ENCODE measurements around the gene CYB5R2.

CYB5R2 gene

DNA sequence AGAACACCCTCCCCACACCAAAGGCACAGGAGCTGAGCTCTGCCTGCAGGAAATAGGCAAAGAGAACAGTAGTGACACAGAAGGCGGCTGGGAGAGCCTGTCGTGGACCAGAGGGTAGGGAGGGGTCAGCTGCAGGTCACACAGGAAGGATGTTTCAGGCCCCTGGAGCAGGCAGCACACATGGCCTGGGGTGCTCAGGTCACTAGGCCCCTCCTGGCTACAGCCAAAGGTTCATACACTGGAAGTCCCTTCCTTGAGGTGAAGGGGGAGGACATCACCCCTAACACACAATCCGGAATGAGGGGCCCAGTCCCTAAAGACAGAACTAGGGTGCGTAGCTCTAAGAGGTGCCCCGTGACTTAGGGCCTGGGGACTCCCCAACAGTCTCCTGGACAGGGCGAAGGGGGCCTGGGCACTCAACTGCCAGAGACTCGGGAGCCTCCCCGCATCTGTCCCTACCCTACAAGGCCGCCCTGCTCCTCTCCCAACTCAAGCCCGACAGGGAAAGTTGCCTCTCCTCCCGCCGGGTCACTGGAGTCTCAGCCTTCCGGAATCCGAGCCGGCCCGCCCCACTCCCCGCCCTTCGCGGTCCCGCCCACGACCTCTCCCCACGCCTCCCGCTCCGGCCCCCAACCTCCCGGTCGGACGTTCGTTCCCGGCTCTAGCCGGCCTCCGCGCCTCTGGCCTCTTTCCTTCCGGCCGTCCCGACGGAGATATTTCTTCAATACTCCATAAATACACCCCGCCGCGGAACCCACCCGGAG, at the start of gene CYB5R2:
CYB5R2 (minus strand) TSS at position 541 of the 764 bp plus-strand sequence. CDS start 675 bp downstream, outside the sequence.
- DNase-seq (ENCODE audit: low read depth): no peak

DNA sequence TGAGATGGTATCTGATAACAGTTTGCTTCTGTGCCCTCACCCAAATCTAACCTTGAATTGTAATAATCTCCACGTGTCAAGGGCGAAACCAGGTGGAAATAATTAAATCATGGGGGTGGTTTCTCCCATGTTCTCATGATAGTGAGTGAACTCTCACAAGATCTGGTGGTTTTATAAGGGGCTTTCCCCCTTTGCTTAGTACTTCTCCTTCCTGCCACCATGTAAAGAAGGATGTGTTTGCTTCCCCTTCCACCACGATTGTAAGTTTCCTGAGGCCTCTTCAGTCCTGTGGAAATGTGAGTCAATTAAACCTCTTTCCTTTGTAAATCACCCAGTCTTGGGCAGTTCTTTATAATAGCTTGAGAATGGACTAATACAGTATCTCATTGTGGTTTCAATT, 41.5 kb upstream of the CYB5R2 start:
- DNase-seq (ENCODE audit: low read depth): no peak

DNA sequence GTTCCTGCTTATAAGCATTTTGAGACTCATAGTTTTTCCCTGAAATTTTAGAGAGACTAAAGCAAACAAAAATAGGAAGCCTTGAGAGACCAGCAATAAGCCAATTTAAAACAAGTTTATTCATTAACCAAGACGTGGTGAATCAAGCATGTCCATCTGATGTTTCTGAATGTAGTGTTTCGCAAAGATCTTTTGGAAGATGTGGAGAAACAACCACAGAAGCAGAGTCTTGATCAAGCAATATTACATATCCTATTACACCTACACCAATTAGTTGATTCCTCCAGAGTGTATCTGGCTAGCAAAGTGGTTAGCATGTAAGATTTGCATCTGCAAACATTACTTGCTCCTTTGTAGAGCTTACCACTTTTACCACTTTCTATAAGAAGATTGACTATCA, 33.1 kb upstream of the CYB5R2 start, which contains the start of gene OVCH2:
OVCH2 (minus strand) TSS at position 101 of the 400 bp plus-strand sequence; CDS start at position 18, 83 bp downstream.
- no peak for DNase-seq (ENCODE audit: low read depth)

DNA sequence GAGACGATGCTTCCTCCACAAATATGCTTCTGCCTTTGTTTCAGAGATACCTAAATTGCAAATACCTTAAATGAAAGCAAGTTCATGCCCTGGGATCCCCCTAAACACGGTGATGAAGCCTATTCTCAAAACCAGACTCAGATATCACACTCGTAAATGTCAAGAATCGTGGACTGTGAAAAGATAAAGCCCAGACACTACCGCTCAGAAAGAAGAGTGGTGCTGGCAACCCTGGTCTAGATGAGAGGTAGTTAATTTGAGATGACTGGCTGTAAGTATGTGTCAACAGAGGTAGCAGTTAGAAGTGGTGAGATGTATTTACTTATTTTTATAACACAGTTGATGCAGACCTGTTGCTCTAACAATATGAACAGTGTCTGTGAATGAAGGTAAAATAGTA, 30.4 kb upstream of the CYB5R2 start:
- no peak for DNase-seq (ENCODE audit: low read depth)

DNA sequence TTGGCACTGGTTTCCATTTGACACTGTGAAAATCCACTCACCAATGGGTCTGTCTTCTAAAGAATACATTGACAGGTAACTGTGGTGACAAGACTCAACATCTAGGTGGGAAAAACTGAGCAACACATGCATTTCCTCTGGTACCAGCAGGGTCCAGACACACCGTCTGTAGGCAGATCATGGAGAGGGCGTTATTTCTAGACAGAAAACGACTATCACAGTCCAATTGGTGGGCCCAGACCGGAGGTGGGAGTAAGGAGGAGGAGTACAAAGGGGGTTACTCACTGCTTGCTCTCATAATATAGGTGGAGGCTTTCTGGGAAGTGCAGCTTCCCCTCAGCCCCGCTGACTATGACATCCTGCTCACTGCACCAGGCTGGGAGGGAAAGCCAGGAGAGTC, 23.1 kb upstream of the CYB5R2 start:
- no peak for DNase-seq (ENCODE audit: low read depth)

DNA sequence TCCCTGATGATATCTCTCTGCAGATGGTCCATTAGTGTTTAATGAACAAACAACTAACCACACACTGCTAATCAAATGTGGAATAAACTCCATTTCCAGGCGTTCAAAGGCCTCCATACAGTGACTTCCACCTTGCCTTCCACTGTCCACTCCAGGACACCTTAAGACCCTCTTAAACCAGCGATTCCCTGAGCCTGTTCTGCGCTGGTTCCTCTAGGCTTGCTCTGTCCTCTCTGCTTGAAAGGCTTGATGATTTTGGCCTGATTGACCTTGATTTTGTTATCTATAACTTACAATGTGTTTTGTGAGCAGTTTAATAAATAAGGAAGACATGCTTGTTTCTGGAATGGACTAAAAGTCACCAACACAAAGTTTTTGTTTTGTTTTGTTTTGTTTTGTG, 20.9 kb upstream of the CYB5R2 start:
- DNase-seq (ENCODE audit: low read depth): no peak

DNA sequence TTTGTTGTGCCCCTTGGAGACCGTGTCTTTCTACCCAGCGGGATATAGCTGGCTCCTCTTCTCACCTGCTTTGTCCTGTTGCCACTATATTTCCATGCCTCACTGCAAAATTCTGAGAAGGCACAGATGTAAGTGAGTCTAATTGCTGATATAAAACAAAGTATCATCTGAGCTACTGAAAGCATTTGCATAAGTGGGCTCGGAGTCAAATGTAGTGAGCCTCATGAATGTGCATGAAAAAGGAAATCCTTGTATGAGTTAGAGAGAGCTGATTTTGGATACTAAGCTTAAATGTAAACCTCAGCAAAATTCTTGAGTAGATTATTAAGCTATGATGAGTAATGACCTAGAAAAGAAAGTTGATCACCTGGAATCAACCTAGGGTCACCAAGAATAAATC, 19.1 kb upstream of the CYB5R2 start:
- no peak for DNase-seq (ENCODE audit: low read depth)

DNA sequence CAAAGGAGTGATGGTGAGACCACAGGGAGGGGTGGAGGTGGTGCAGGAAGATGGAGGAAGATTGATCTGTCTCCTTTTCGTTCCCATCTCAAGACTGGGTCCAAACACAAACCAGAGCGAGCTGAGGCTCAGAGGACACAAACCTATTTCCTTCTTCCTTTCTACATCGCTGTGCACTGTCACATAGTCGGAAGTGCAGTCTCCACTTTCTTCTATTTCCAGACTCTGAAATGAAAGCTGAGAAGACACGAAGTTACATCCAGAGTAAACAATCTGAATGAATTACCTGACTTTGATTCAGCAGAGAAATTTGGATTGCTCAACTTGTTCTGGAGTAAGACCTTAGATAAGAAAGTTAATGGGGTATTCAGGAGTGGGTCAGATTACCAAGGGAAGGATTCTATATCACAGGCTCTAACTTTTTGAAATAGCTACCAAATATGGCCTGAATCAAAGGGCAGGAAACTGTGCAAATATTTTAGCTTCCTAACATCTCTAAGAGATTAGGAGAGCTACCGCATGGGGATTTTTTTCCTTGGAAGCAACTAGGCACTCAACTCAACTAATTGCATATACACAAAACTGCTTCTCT, 18.6 kb upstream of the CYB5R2 start:
- no peak for DNase-seq (ENCODE audit: low read depth)

DNA sequence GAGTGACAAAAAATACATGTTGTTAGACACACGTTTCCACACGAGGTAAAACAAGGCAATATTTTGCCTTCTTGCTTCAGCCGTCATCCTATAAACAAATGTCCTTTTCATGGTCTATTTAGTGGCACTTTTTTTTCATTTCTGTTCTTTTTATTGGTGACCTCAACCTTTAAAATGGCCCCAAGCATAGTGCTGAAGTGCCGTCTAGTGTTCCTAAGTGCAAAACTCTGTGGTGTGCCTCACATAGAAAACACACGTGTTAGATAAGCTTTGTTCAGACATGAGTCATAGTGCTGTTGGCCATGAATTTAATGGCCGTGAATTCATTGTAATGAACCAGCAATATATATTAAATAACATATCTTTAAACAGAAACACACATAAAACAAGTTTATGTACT, 17.3 kb upstream of the CYB5R2 start:
- no peak for DNase-seq (ENCODE audit: low read depth)

DNA sequence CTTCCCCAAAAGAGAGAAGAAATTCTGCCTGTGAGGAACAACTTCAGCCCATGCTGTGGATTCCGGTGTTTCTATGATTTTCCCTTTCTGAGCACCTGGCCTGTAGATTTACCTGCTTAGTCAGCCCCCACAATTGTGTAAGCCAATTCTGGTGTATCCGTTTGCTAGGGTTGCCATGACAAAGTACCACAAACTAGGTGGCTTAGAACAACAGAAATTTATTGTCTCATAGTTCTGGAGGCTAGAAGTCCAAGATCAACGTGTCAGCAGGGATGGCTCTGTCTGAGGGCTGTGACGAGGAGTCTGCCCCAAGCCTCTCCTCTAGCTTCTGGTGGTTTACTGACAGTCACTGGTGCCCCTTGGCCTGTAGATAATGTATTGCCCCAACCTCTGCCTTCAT, 15.9 kb upstream of the CYB5R2 start:
- no peak for DNase-seq (ENCODE audit: low read depth)

DNA sequence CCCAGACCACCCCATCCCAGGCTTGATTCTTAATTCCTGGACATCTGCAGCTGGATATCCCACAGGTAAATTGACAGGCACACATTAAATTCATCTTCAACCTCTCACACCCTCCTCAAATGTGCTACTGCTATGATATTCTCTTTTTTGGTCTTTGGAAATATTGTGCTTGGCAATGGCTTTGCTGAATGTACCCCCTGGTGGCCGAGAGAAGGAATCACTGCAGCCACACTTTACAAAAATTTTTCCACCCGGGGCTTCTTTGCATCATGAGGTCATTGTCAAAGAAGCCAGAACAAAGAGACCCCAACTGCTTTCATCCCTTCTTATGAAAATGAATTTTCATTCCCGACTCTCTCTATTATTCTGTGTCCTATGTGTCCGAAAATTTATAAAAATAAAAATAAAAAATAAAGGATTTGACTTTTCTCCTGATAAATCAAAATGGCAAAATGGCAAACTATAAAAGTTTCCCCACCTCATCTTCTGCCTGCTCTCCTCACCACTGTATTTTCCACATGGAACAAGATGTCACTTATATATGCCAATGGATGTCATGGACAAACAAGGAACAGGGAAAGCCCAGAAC, 15.0 kb upstream of the CYB5R2 start:
- DNase-seq (ENCODE audit: low read depth): no peak

DNA sequence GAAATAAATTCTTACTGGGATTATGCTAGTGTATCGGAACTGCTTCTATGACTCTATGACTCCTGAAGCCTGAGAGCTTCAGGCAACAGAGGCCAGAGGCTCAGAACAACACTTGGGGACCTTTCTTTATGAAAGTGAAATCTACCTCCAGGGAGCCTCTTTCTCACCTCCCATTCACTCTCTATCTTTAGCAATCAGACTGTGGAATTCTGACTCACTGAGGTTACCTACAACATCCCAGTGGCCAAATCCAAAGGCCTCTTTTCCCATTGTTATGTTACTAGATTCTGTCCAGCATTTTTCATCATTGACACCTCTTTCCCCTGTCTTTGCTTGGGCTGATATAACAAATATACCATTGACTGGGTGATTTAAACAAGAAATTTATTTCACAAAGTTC, 14.1 kb upstream of the CYB5R2 start:
- DNase-seq (ENCODE audit: low read depth): no peak

DNA sequence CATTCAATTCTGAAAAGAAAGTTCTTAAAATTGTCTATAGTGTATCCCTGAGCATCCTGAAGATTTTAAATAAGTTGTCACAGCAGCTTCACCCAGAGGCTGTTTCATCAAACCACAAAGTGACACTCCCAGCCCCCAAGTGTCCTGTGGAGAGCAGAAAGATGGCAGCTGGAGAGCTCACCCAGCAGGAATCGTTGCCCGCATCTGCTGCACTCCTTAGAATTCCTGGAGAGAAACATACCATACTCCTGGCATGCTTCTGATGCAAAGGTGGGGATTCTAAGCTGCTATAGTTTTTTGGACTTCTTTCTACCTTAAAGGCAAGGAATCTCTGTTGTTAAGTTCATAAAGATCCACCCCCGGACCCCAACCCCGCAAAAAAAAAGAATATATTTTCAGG, 13.5 kb upstream of the CYB5R2 start:
- no peak for DNase-seq (ENCODE audit: low read depth)

DNA sequence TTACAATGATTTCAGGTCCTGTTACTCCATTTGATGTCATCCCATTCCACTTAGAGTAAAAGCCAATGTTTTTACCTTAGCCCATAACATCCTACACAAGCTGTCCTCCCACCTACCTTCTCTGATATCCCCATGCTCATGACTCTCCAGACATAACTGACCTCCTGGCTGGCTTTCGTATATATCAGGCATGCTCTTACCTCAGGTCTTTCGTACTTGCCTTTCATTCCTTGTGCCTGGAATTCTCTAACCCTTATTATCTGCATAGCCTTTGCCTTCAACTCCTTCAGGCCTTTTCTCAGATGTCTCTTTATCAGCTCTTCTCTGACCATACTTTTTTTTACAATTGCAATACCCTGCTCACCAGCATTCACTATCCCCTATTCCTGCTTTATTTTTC, 10.3 kb upstream of the CYB5R2 start:
- no peak for DNase-seq (ENCODE audit: low read depth)

DNA sequence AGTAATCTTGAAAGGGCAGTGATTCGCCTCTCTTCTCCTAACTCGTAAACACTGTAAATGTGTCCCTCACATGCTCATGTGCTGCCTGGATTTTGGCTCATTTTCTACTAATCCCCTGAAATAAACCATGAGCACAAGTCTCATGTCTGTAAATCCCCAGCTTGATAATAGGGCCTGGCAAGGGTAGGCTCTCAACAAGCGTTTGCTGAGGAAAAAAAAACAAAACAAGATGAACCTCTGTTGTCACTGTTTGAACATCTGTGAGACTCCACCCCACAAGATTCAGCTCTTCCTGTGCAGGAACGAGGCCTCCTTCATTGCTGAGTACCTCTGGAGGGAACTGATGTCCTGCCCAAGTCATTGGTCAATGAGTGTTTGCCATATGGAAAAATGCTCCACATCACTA, 4.5 kb upstream of the CYB5R2 start:
- no peak for DNase-seq (ENCODE audit: low read depth)

DNA sequence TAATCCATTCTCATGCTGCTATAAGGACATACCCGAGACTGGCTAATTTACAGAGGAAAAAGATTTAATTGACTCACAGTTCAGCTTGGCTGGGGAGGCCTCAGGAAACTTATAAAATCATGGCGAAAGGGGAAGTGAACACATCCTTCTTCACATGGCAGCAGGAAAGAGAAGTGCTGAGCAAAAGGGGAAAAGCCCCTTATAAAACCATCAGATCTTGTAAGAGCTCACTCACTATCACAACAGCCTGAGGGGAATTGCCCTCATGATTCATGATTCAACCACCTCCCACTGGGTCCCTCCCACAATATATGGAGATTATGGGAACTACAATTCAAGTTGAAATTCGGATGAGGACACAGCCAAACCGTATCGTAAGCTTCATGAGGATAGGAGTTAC, 3.8 kb upstream of the CYB5R2 start:
- DNase-seq (ENCODE audit: low read depth): no peak

DNA sequence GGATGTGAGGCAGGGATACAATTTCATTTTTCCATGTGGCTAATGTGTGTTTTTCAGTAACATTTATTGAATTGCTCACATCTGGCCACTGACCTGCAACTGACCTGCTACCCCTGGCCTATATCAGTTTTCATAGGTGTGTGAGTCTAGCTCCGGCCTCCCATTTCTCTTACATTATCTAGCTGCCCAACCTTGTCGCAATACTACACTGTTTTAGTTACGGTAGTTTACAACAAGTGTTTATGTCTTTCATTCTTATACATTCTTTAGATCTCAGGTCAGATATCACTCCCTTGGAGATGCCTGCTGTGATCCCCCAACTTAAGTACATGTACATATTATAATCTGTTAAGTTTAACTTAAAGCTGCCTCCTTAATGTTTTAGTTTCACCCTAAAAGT, 2.3 kb upstream of the CYB5R2 start:
- no peak for DNase-seq (ENCODE audit: low read depth)

DNA sequence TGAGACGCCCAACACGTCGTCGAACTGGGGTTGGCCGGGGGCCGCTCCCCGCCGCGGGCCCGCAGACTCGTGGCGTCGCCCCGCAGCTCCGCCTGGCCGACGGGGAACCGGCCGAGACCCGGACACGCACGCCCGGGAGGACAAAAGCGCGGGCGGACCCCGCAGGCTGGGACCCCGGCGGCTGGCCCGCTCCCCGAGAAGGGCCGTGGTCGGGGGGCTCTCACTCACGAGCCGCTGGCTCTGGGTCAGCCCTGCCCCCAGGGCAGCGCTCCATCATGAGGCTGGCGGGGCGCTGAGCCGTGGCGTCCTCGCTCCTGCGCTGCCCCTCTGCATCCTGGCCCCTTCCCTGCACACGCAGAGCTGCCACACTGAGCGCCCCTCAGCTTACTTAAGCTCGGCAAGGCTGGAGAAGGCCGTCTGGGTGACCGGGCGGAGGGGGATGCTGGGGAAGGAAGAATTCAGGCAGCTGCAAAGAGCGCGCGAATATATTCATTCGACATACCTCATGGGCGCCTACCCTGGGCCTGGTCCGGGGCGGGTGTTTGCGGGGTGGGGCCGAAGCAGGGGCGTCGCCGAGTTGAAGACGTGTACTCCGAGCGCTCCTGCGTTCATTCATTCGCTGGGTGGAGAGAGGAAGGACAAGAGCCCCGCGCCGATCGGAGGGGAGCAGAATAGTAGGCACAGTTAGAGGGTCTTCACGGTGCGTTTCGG, 579 bp upstream of the CYB5R2 start:
- no peak for DNase-seq (ENCODE audit: low read depth)

DNA sequence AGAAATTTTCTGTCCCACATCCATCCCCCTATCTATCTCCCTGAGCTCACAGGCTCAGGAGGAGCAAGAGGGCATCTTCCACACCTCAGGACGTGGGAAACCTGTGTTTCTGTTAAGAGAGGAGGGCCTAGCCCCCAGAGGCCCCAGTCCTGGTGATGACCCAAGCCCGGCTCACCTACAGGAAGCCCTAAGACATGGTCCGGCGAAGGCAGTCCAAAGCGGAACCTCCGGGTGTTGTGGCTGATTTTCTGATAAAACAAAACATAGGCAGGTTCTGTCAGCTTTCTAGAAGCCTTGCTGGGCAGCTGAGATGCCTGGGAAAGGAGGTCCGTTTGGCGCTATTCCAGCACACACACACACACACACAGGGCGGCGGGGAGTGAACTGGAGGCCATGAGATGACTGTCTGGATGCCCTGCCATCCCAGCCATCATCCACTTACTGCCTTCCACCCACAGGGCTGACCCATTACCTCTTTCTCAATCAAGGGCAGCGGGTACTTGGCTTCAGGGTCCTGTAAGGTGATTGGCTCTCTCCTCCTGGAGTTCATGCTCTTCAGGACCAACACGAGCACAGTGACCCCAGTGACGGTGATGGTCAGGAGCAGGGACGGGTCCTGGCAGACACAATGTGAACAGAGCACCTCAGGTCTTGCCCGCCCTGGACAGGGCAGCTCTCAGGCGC, 882 bp downstream of the CYB5R2 start:
- DNase-seq (ENCODE audit: low read depth): no peak

DNA sequence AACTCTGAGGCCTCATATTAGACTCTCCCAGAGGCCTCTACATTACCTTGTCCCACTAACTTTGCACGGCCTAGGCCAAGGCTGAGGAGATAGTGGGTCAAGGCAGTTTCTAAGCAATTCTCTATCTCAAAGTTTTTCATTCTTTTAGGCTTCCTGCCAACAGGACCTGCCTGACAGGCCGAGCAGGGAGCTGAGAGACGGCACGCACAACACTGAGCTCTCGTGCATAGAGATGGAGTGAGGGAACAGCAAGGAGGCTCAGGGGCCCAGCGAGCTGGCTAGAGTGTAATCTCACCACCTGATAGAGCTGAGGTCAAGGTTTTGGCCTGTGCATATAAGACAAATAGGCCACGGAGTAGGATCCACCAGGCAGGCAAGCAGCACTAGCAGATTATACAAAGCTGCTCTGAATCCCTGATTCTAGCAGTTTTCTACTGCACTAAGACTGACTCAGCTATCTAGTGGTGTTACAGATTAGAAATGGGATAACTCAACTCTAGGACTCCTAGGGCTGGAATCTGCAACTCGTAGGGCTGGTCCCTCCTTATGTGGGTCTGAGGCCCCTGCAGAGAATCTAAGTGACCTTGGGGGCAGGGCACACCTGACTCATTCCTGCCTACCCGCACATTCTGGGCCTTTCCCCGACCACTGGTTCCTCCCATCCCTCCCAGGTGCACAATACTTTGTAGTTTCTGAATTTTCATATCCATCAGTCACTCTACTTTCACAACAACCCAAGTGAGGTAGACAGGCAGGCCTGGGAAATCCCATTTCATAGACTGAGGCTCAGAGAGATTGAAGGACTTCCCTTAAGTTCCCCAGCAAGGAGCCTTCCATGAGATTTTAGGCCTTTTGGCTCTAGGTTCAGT, 1.7 kb downstream of the CYB5R2 start:
- DNase-seq (ENCODE audit: low read depth): no peak

DNA sequence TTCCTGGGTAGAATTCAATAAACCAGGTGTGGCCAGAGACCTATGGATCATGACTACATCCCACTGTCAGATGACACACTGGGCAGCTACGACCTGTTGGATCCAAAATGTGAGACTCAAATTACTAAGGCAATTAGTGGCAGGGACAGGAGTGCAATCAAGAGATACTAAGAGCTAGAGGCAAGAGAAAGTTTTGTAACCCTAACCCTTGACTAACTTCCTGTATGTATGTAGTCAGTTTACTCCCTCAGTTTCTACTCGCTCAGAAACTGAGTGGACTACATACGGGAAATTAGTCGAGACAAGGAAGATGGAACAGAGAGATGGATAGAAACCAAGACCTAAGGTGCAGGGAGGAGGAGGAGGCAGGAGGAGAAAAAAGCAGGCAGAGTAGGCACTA, 2.7 kb downstream of the CYB5R2 start:
- DNase-seq (ENCODE audit: low read depth): no peak

All from GM04504 (cell line).